ENCODE data around the gene SLC12A7.
A peak's percentile ranks its signal among the peaks of the same experiment; 100 is the strongest.
"Not testable (repeated sequence)": the region's sequence is repeated elsewhere in the genome, so short reads cannot be mapped to it uniquely, and the experiment has no call there.

The SLC12A7 gene

DNA sequence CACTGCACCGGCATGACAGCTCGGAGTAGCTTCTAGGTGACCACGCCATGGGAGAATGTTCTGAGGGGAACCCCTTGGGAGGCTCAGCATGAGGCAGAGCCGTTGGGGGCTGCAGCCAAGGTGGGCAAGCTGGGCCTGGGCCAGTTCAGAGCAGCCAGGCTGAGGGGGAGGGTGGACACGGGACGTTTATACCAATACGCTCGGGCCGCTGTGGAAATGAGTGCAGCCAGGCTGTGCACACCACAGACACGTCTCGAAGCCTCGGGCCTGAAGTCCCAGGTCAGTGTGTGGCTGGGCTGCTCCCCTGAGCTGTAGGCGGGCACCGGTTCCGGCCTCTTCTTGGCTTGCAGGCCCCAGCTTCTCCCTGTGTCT, 28.9 kb upstream of the SLC12A7 start:
- no peak for DNase-seq (ENCODE audit: low read depth in 3 of 3)

DNA sequence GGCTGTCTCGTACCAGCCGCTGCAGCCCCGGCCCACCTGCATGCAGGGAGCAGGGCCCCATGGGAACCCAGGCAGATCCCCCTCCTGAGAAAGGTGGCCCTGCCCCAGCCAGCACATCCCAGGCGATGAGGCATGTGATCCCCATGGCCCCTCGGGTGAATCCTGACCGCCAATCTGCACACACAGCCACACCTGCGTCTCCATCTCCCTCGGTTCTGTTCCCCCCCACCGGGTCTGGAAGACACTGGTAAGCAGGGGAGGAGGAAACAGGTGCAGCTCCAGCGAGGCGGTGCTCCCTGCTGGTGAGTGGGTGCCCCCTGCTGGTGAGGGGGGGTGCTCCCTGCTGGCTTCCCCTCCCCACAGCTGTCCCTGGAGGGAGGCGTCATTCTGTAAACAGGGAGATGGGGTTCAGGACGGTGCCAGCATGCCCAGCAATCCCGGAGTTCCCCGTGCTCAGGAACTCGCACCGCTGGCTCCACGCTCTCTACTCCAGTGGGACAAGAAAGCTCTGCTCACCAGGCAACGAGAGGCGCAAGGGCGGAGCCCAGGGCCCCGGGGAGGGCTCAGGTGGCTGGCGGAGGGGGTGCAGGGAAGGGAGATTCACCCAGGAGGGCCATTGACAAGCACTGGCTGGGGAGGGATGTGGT, 28.4 kb upstream of the SLC12A7 start:
- DNase-seq (ENCODE audit: low read depth in 3 of 3), result peak; percentile 60 to 67 (median 67)

DNA sequence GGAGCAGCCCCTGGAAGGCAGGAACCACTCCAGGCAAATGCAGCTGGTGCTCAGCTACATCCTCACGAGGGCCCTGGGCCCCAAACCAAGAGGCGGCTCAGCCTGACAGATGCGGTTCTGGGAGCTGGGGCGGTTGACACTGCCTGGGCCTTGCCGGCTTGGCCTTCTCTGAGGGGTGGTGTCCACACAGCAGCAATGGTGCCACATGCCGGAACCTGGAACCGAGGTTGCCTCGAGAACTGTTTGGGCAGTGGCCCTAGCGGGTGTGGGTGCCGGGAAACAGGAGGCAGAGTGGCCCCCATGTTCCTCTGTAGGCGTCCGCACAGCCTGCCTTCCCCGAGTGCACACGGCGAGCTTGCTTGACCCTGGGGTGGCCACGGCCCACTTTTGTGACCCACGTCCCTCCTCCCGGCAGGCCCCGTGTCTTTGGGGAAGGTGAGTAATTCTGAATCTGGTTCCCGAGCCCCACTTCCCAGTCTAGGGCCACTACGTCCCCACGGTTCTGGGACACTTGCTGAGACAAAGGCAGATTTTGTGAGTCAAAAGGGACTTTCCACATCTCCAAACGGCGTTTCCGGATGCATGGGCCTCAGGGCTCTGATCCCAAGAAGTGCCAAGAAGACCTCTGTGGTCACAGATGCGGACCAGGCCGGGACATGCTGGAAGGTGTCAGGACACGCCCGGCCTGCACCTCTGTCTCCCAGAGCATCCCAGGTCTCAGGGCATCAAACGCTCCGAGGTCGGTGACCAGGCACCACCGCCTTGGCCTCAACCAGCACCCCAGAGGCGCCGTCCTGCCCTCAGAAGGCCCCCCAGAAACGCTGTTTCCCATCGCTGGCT, 27.7 kb upstream of the SLC12A7 start:
- no peak for DNase-seq (ENCODE audit: low read depth in 3 of 3)

DNA sequence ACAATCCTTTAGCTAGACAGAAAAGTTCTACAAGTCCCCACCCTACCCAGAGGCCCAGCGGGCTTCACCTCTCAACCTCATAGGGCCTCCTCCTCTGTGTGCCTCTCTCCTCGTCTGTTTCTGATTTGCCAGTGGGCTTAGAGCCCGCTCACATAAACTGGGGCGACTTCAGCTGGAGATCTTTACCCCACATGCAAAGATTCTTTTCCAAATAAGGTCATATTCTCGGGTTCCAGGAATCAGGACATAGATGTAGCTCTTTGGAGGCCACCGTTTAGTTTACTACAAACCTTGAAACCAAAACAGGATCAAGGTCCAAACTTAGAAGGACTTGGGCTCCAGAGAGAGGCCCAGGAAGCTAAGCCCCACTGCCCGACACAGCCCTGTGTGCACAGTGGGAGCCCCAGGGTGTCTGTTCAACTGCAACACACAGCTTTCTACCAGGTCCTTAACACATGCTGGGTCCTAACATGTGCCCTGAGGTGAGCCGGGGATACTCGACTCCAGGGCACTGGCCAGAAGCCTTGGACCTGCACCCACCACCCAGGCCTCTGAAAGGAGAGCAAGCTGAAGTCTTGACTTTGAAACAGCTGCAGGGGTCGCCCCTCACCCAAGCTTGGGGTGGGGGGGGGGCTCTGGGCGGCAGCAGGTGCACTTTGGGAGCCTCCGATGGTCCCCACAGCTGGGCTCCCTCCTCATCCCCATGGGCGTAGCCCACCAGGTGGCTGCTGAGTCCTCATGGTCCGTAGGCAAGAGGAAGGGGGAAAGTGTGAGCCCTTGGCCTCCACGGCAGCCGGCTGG, 26.8 kb upstream of the SLC12A7 start:
- DNase-seq (ENCODE audit: low read depth in 3 of 3), result no peak

DNA sequence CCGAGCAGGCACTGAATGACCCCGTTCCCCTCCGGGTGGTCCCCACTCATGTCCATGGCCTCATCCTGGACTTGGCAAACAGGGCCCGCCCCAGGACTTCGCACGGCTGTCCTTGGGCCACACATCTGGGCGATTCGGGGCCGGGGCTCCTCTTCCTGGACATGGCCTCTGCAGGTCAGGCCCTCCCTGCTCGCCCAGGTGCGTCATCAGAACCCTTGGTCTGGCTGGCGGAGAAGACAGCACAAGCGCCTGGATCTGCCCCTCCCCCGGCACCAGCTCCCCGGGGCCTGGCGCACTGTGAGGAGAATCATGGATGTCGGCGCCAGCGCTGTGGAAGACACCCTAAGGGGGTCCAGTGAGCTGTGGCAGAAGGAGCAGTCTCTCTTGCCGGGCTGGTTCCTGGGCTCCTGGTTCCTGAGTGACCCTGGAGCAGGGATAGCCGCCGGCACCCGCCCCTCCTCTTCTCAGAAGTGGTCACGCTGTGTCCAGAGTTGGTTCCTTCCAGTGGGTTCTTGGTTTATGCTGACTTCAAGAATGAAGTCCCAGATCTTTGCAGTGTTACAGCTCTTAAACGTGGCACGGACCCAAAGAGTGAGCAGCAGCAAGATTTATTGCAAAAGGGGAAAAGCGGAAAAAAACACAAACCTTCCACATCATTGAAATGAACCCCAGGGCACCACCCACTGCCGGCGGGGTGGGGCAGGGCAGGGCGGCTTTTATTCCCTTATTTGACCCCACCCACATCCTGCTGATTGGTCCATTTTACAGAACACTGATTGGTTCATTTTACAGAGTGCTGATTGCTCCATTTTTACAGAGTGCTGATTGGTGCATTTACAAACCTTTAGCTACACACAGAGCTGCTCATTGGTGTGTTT, 25.9 kb upstream of the SLC12A7 start:
- no peak for DNase-seq (ENCODE audit: low read depth in 3 of 3)

DNA sequence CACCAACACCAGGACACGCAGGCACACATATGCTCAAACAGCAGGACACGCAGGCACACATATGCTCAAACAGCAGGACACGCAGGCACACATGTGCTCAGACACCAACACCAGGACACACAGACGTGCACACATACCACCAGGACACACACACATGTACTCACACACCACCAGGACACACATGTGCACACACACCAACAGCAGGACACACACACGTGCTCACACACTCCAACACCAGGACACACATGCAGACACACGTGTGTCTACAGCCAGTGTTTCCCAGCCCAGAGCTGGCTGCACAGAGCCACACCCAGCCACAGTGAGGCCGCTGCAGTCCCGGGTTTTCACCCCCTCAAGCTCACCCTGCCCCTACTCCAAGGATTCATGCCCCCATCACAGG, 25.0 kb upstream of the SLC12A7 start:
- DNase-seq (ENCODE audit: low read depth in 3 of 3), result no peak

DNA sequence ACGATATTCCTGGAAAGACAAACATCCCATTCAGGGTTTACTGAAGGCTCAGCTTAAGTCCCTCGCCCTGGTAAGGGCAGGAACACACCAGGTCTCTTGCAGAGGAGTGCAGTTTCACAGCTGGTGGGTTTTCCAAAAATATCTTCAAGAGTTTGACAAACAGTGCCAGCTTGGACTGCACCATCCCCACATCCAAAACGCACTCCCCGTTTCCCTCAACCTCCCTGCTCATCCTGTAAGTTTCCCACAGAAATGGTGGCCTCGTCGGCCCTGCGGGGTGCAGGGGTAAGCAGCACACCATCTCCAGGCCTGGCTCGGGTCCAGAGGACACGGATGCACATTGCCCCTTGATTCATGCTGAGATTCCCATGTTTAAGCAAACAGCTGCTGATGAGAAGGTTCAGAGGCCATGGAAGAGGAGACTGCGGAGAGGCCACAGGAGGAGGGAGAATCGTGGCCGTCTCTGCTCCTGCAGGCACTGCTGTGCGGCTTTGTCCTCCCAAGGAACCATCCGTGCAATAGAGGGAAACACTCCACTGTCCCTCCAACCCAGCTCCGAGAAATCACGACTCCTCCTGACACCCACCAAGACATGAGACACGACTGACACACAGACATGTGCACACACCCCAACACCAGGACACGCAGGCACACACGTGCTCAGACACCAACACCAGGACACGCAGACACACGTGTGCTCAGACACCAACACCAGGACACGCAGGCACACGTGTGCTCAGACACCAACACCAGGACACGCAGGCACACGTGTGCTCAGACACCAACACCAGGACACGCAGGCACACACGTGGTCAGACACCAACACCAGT, 24.0 kb upstream of the SLC12A7 start:
- DNase-seq (ENCODE audit: low read depth in 3 of 3), result no peak

DNA sequence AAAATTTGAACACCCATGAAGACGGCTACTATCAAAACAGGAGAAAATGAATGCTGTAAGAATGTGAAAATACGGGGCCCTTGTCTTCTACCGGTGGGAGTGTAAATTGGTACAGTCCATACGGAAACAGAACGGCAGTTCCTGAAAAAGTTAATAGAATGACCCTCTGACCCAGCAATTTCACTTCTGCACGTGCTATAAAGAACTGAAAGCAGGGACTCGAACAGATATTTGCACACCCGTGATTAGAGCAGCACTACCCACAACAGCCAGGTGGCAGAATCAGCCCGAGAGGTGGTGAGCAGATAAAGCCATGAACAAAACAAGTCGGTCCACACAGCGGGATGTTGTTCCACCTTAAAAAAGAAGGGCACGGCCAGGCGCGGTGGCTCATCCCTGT, 22.6 kb upstream of the SLC12A7 start:
- DNase-seq (ENCODE audit: low read depth in 3 of 3), result no peak

DNA sequence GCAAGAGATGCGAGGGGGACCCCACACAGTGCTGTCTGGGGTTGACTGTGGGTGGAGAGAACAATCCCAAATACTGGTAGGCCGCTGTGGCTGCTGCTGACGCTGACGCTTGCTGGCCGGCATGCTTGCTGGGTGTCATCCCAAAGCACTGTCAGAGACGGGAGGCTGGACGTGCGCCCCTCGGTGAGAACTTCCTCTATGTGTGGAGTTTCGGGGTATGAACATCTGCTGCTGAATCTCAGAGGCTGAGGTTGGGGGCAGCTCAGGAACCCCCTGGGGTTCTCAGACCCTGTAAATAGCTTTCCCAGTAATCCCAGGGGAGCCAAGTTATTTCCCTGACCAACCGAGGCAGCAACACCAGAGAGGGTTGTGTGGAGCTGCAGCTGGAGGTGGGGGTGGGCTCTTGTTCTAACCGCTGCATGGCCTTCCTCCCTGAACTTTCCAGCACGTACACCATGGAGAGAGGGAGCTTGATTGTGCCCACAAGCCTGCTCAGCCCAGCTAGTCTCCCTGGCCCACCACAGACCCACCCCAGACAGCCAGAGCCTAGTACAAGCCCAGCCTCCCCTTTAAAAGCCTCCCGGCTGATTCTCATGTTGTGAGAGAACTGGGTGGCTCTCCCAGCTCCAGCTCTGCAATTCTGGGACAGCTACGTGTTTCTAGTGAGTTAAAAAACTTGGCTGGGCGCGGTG, 21.8 kb upstream of the SLC12A7 start:
- no peak for DNase-seq (ENCODE audit: low read depth in 3 of 3)

DNA sequence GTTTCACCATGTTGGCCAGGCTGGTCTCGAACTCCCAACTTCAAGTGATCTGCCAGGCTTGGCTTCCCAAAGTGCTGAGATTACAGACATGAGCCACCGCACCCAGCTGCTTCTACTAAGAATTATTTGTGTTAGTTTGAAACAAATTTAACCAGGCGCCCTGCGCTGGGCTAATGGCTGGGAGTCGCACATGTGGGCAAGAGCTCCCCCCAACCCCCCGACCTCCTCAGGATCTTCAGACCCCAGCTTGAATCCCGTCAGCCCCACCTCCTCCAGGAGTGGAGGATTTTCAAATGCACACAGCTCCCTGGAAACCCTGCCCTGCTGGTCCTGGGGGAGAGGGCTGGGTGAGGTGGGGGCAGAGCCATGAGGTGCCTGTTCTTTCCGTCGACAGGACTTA, 21.2 kb upstream of the SLC12A7 start:
- DNase-seq (ENCODE audit: low read depth in 3 of 3), result no peak

DNA sequence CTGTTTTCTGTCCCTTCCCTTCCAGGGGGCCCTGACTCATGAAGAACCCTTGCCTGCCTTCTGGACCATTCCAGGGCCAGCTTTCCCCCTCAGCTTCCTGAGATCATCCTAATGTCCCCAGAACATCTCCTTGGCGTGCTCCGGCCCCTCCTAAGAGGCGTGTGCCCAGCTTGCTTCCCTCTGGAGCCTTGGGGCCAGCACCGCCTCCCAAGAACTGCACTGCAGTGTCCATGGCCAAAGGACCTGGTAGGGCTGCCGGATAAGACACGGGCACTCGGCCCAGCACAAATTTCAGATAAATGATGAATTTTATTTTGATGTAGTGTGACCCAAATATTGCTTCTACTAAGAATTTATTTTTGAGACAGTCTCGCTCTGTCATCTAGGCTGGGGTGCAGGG, 20.7 kb upstream of the SLC12A7 start:
- DNase-seq (ENCODE audit: low read depth in 3 of 3), result no peak

DNA sequence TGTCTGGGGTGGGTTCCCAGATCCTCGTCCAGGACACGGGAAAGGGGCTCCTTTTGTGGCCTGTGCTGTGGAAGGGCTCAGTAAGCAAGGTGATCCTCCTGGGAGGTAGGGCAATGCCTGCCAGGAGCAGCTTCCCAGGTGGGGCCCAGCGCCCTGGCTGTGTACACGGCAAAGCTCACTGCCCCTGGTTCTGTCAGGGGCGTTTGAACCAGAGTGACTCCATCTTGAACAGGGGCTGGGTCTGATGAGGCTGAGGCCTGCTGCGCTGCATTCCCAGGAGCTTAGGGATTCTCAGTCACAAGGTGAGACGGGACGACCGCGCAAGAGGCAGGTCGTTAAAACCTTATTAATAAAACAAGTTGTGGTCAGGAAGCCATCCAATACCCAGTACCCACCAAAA, 19.9 kb upstream of the SLC12A7 start:
- DNase-seq (ENCODE audit: low read depth in 3 of 3), result no peak

DNA sequence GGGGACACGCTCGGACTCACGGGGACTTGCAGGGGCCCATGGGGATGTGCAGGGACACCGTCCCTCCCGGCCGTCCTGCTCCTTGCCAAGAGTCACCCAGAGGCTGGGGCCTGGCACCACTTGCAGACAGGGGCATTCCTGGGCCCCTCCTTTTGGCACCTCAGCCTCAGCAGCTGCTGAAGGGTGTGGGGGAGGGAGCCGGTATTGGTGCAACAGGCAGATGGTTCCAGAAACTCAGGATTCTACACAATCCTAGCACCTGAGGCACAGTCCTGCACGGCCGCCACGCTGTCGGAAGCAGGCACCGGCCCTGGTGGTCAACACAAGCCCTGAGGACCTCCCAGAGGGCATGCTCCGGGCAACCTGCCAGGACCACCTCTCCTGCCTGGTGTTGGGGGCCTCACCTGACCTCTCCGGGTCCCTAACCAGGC, 19.3 kb upstream of the SLC12A7 start:
- DNase-seq (ENCODE audit: low read depth in 3 of 3), result no peak

DNA sequence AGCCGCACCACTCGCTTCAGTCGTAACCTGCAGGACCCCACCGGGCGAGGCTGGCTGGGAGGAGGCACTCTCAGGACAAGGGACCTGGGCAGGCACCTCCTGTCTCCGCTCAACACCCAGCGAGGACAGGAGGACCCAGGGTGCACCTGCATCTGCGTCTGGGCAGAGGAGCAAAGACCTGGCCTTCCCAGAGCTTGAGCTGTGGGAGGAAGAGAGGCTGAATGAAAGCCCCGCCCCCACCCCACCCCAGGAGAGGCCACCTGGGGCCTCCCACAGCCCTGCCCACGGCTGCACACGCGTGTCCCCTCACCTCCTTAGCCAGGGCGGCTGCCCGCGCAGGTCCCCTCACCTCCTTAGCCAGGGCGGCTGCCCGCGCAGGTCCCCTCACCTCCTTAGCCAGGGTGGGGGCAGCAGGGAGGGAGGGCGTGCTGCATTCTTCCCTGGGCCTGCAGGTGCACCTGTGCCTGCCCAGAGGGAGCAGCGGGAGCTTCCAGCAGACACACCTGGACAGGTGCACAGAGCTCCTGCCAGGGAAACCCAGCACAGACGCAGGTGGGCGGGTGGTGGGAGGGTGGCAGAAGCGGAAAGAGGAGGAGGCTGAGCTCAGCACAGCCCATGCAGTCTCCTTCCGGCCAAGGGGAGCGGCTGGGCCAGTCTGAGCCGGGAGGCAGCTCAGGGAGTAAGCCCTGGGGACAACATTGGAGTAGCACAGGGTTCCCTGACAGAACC, 18.5 kb upstream of the SLC12A7 start:
- DNase-seq (ENCODE audit: low read depth in 3 of 3), result no peak

DNA sequence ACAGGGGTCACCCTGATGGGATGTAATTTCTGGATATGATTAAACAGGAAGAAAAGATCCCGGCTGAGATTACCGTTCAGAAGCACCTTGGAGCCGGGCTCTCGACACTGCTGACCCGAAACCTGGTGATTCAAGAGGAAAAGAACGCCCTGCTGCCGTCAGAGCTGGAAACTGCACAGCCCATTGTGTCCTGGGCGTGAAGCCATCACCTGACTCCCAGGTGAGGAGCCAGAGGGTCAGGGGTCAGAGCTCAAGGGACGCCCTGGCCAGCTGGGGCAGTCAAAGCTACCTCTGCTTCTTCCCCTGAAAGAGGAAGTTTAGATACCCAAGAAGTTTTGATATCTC, 17.8 kb upstream of the SLC12A7 start:
- DNase-seq (ENCODE audit: low read depth in 3 of 3), result no peak

DNA sequence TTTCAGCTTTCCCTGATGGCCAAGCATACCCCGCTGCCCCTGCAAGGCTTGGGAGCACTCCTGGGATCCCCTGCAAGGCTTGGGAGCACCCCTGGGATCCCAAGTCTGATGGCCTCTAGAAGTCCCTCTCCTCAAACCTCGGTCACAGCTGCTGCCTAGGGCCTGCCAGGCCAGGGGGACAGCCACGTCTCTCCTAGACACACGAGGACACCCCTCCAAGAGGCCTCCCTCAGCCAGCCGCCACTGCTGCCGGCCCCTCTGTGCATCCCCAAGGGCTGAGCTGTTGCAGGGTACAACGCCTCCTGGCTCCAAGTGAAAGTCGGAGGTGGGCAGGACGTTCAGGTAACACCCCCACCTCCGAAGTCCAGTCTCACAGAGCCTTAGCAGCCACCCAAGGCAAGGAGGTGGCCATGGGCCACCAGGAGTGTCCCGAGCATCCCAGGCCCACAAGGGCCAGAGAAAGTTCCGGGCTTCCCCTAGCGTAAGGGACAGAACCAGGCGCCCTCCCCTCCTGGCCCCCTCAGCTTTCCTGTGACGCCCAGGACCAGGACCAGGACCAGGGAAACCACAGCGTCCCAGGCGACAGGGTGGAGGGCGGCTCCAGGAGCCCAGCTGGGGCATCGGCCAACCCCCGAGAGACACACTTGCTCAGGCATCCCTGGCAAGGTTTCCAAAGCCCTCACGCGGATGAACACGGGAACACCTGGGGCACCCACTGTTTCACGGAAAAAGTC, 17.3 kb upstream of the SLC12A7 start:
- DNase-seq (ENCODE audit: low read depth in 3 of 3), result no peak

DNA sequence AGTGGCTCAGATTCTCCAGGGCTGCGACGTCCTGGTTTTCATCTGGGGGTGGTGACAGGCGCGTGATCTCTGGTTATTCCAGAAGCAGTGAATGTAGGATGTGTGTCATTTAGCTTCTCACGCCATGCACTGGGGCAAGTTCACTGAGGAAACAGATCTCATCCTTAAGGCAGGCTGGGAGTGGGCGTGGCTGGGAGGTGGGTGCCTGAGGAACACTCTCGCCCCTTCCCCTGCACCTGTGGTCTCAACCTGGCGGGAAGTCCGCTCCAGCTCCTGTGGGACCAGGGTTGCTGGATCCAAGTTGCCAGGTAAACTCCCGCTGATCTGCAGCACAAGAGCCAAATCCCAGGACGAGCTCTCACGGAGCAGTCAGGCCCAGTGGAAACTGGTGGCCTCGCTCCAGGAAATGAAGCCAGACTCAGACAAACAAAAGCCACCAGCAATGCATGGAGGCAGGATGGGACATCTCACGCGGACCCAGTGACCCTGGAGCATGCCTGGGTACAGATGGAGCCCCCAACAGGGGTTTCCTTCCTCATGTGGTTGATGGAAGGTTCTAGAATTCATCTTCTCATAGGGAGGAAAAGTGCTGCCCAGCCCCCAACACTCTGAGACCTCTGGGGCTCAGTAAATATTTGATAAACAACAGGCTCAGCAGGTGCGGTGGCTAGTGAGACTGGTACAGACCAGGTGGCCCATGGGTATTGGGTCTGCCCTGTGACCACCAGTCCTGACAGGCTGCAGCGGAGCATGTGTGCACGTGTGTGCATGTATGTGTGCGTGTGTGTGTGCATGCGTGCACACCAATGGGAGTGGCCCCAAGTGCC, 16.3 kb upstream of the SLC12A7 start:
- no peak for DNase-seq (ENCODE audit: low read depth in 3 of 3)

DNA sequence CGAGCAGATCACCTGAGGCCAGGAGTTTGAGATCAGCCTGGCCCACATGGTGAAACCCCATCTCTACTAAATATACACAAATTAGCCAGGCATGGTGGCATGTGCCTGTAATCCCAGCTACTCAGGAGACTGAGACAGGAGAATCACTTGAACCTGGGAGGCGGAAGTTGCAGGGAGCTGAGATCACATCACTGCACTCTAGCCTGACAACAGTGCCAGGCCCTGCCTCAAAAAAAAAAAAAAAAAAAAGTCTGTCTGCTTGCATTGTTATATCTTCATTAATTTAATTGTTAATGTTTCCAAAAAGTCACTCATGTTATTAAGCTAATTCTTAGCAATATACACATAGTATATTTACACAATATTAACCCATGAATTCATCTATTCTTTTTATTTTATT, 13.8 kb upstream of the SLC12A7 start:
- not testable (repeated sequence) for DNase-seq (ENCODE audit: low read depth in 3 of 3)
